Small intestine (tissue), 7 donors: ENCODE results near the gene TEX44. TPM values are rescaled to one million over a fixed set of nuclear protein-coding genes. Genes with fewer than 3 reads are reported as not detected.
"Not testable (repeated sequence)": the region's sequence is repeated elsewhere in the genome, so short reads cannot be mapped to it uniquely, and the experiment has no call there.

Experiments
- DNase-seq, 2 donors: peaks; one replicate each; pipeline versions ENCODE4 v3.0.0 to v3.0.0-alpha.2; 2013
- FAIRE-seq: peaks from 2 replicates; lab custom pipeline; 2012; peaks lifted over from hg19 to GRCh38; lab: Jason Lieb, UNC
- H3K27ac ChIP-seq, 3 donors: one replicate each; pipeline ENCODE4 v1.5.1; 2013; ENCODE audit warnings: low read length in 2 of 3, mild to moderate bottlenecking in 2 of 3, control low read depth in 1 of 3, inconsistent platforms in 1 of 3, low read depth in 1 of 3, moderate library complexity in 1 of 3
- H3K27me3 ChIP-seq, 3 donors: one replicate each; pipeline ENCODE4 v1.6.1; 2013; ENCODE audit warnings: low read length in 3 of 3, inconsistent platforms in 1 of 3; ENCODE audit not compliant: control insufficient read depth in 3 of 3, insufficient read depth in 3 of 3
- H3K36me3 ChIP-seq, 3 donors: one replicate each; pipeline ENCODE4 v1.6.1; 2013; ENCODE audit warnings: low read length in 3 of 3, inconsistent platforms in 1 of 3, low read depth in 1 of 3, mild to moderate bottlenecking in 1 of 3, moderate library complexity in 1 of 3; ENCODE audit not compliant: control insufficient read depth in 3 of 3, insufficient read depth in 2 of 3
- H3K4me1 ChIP-seq, 3 donors: one replicate each; pipeline ENCODE4 v1.6.1; 2013; ENCODE audit warnings: low read length in 2 of 3, inconsistent platforms in 1 of 3, low read depth in 1 of 3, mild to moderate bottlenecking in 1 of 3, moderate library complexity in 1 of 3; ENCODE audit not compliant: control insufficient read depth in 3 of 3, insufficient read depth in 2 of 3
- H3K4me3 ChIP-seq, 3 donors: one replicate each; pipeline ENCODE4 v1.5.1; 2013; ENCODE audit warnings: low read length in 3 of 3, control low read depth in 1 of 3, inconsistent platforms in 1 of 3, low read depth in 1 of 3, mild to moderate bottlenecking in 1 of 3, moderate library complexity in 1 of 3
- H3K9me3 ChIP-seq, 2 donors: one replicate each; pipeline ENCODE4 v1.6.1; 2013; ENCODE audit warnings: low read depth in 1 of 2, low read length in 1 of 2; ENCODE audit not compliant: control insufficient read depth in 2 of 2, insufficient read depth in 1 of 2
- WGBS, 3 donors: extraction: QIAGEN DNeasy Blood & Tissue Kit; methylation state at CpG; one replicate each; pipeline ENCODE4 v1.1.7; 2013; 5-methylcytosine and 5-hydroxymethylcytosine counted together
- polyA plus RNA-seq, 4 donors: library from polyadenylated mRNA; stranded (reverse) in 3 of 4; unstranded in 1 of 4; fragments of 200-250 nt in 3 of 4; fragments of 120-200 nt in 1 of 4; gene quantifications; one replicate each; pipeline versions ENCODE4 v1.2.1 to v1.2.3, GENCODE V29; 2013
- donor health status: healthy with polysubstance abuse.
- donor health status: control.
- donor health status: control.
- donor health status: Bipolar disorder and iron deficiency.
- donor health status: healthy.

TEX44 gene
- polyA plus RNA-seq, 4 donors = not detected

- Histone ChIP-seq H3K9me3 (peaks cover 0 to 4% of the 10 kb centered on the region in 2 donors), H3K36me3 (peaks cover 0 to 3% (median 0%) of the 10 kb centered on the region in 3 donors), H3K4me3 (peak overlapping the region in 2 of 3 donors; percentile 3 to 6), H3K27me3 (no peaks in the 10 kb centered on the region), H3K27ac (peak overlapping the region; percentile 60 to 91 (median 88)), H3K4me1 (peaks cover 0 to 12% (median 4%) of the 10 kb centered on the region in 3 donors)
- FAIRE-seq = no peak
- DNase-seq = peak in 1 of 2 donors; percentile 18
- WGBS, 3 donors = 42 to 67% (median 54%) methylated on average over 7 to 8 of the region's 8 CpGs
Observed at GRCh38 chr2:231554327-231554726, 38.3 kb upstream of the TEX44 start.

GRCh38 chr2:231554748-231555545, 37.7 kb upstream of the TEX44 start:
- Histone ChIP-seq H3K9me3 (peaks cover 0 to 4% of the 10 kb centered on the region in 2 donors), H3K4me3 (peak overlapping the region in 2 of 3 donors; percentile 3 to 6), H3K4me1 (peaks cover 0 to 12% (median 4%) of the 10 kb centered on the region in 3 donors), H3K27me3 (no peaks in the 10 kb centered on the region), H3K36me3 (peaks cover 0 to 3% (median 0%) of the 10 kb centered on the region in 3 donors), H3K27ac (peak overlapping the region; percentile 60 to 91 (median 88))
- WGBS, 3 donors = 39 to 49% (median 43%) methylated on average over 13 to 14 of the region's 14 CpGs
- FAIRE-seq (no peak), DNase-seq (peak; percentile 60 to 62)

GRCh38 chr2:231556496-231556895, 36.2 kb upstream of the TEX44 start:
- H3K4me3 ChIP-seq, H3K9me3 ChIP-seq, H3K27me3 ChIP-seq, DNase-seq, FAIRE-seq, H3K36me3 ChIP-seq: not testable (repeated sequence)
- H3K27ac ChIP-seq = peak overlapping the region in 1 of 3 donors; percentile 17
- WGBS, 3 donors = 87 to 93% (median 90%) methylated on average over 8 of the region's 8 CpGs
- peaks cover 0 to 12% (median 4%) of the 10 kb centered on the region in 3 donors for H3K4me1 ChIP-seq

GRCh38 chr2:231556981-231557380, 35.7 kb upstream of the TEX44 start:
- H3K27me3 ChIP-seq = no peaks in the 10 kb centered on the region
- peaks cover 0 to 12% (median 4%) of the 10 kb centered on the region in 3 donors for H3K4me1 ChIP-seq
- 71 to 72% (median 72%) methylated on average over 7 of the region's 7 CpGs for WGBS, 3 donors
- FAIRE-seq = no peak
- H3K27ac ChIP-seq = peak overlapping the region; percentile 41 to 82 (median 48)
- H3K4me3 ChIP-seq = no peak overlapping the region
- DNase-seq = no peak
- peaks cover 0 to 4% of the 10 kb centered on the region in 2 donors for H3K9me3 ChIP-seq
- peaks cover 0 to 3% (median 0%) of the 10 kb centered on the region in 3 donors for H3K36me3 ChIP-seq

- 33 to 45% (median 34%) methylated on average over 11 of the region's 11 CpGs for WGBS, 3 donors
- Histone ChIP-seq H3K4me1 (peaks cover 0 to 12% (median 4%) of the 10 kb centered on the region in 3 donors), H3K27ac (peak overlapping the region; percentile 41 to 82 (median 48)), H3K4me3 (no peak overlapping the region), H3K36me3 (peaks cover 0 to 3% (median 0%) of the 10 kb centered on the region in 3 donors), H3K9me3 (no peaks in the 10 kb centered on the region), H3K27me3 (no peaks in the 10 kb centered on the region)
- FAIRE-seq (no peak), DNase-seq (peak; percentile 78 to 83)
Observed at GRCh38 chr2:231557571-231558217, 35.0 kb upstream of the TEX44 start.

GRCh38 chr2:231563378-231563961, 29.2 kb upstream of the TEX44 start:
- Histone ChIP-seq H3K9me3 (peaks cover 0 to 3% of the 10 kb centered on the region in 2 donors), H3K4me1 (no peaks in the 10 kb centered on the region), H3K36me3 (no peaks in the 10 kb centered on the region), H3K4me3 (no peak overlapping the region), H3K27ac (no peak overlapping the region), H3K27me3 (no peaks in the 10 kb centered on the region)
- 22 to 29% (median 26%) methylated on average over 3 of the region's 3 CpGs for WGBS, 3 donors
- FAIRE-seq (no peak), DNase-seq (peak; percentile 43 to 65)

GRCh38 chr2:231565887-231566594, 26.6 kb upstream of the TEX44 start:
- no peak overlapping the region for H3K4me3 ChIP-seq
- no peaks in the 10 kb centered on the region for H3K4me1 ChIP-seq
- peaks cover 0 to 3% of the 10 kb centered on the region in 2 donors for H3K9me3 ChIP-seq
- no peaks in the 10 kb centered on the region for H3K36me3 ChIP-seq
- FAIRE-seq = no peak
- no peak overlapping the region for H3K27ac ChIP-seq
- H3K27me3 ChIP-seq = no peaks in the 10 kb centered on the region
- 64 to 74% (median 67%) methylated on average over 4 of the region's 4 CpGs for WGBS, 3 donors
- no peak for DNase-seq
